Spleen (tissue), 7 donors: ENCODE measurements around the gene DHRS11.

Experiments
- CTCF ChIP-seq, 11 experiments: fragments of 200-600 bp in 7 of 11; fragments of 450-650 bp in 4 of 11; sonication (generic) in 4 of 11; IDR thresholded peaks in 8 of 11; conservative IDR thresholded peaks in 3 of 11; 1 replicate in 7 of 11; 2 replicates in 4 of 11; pipeline versions ENCODE4 v1.4.0 to v1.8.0; 2016 to 2021; ENCODE audit warnings: antibody characterized with exemption in 11 of 11, inconsistent platforms in 4 of 11, mild to moderate bottlenecking in 1 of 11
- POLR2A ChIP-seq, 3 donors: fragments of 450-650 bp; IDR thresholded peaks; one replicate each; pipeline ENCODE4 v1.5.1; 2017; ENCODE audit warnings: antibody characterized with exemption in 3 of 3, mild to moderate bottlenecking in 1 of 3
- POLR2AphosphoS5 ChIP-seq, 3 donors: sonication (generic); formaldehyde crosslinking; IDR thresholded peaks; one replicate each; pipeline ENCODE4 v1.5.1; 2017; ENCODE audit warnings: antibody characterized with exemption in 3 of 3
- donor health status: DM: no; HTN: no; CAD: no; lungs with moderate emphysema.
- donor health status: DM: no; HTN: no; CAD: no.
- donor health status: DM: no; HTN: no; CAD: no.

- no peak for TF ChIP-seq POLR2A (IDR thresholded peaks at IDR 0.05)
- TF ChIP-seq CTCF (IDR thresholded peaks at IDR 0.05 in 8 of 11, conservative IDR thresholded peaks at IDR 0.05 in 3 of 11): no peak
- no peak for TF ChIP-seq POLR2AphosphoS5 (IDR thresholded peaks at IDR 0.05)
Measured at GRCh38 chr17:36617773-36618172, 26.1 kb downstream of the DHRS11 start.
